Activated CD4-positive, alpha-beta T cell treated with anti-CD3 and anti-CD28 coated beads, Interleukin-2, amount 50 U/mL, for 24 hours (primary cell): ENCODE data around the gene CTCFL.
"Not testable (repeated sequence)": the region's sequence is repeated elsewhere in the genome, so short reads cannot be mapped to it uniquely, and the experiment has no call there.

Source experiments
- DNase-seq, 2 donors: peaks; one replicate each; pipeline ENCODE4 v3.0.0-alpha.2; 2020; ENCODE audit warnings: low read depth in 1 of 2, low spot score in 1 of 2

The CTCFL gene

DNA sequence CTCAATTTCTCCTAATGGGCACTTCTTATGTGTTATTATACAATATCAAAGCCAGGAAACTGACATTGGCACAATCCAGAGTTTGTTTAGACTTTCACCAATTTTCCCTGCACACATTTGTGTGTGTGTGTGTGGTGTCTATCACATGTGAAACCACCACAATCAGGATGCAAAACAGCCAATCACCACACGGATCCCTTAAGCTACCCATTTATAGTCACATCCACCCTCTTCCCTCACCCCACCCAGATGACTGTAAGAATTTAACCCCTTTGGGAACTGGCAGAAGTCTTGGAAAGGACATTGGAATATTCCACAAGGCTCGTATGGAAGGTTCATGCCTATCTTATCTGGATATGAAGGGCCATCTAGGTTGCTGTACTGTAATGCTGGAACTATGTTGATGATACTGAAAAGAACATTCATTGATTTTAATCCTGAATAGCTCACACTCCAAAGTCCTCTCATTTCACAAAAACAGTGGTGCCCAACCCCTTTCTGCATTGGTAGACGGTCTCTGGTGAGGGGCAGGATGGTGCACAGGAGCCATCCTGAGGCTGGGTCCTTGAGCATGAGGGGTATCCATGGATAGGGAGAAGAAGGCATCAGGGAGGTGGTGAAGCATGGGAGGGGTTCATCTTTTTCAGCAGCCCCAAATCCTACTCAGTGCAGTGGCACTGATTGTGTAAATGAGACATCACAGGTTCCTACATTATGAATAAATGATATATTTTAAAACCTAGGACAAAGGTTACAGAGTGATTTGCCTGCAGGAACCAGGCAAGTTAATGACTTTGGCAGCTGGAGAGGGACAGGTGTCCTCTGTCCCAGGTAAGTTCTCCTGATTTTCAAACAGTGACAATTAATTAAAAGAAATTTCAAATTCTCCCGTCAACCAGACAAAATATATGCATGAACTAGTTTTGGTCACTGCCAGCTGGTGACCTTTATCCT lies 12.1 kb upstream of the CTCFL start:
- no peak for DNase-seq

GRCh38 chr20:57536120-57536708 lies 11.3 kb upstream of the CTCFL start:
- no peak for DNase-seq

GRCh38 chr20:57535297-57535696 lies 10.4 kb upstream of the CTCFL start:
- no peak for DNase-seq

DNA sequence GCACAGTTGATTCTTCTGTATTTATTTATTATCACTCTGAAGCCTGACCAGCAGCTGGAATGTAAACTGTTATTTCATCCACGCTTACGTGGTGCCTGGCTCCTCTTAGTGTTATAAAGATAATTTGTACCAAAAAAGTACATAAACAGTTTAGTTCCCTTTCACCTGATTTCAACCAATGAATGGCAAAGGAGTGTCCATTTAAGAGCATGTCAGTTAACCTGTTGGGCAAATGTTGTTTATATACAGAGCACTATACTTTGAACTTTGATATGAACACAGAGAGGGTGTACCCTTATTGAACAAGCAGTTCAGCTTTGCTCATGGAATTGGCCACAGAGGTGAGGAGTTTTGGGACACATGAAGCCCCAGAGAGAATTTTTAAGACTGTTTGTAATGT lies 7.2 kb upstream of the CTCFL start:
- no peak for DNase-seq

DNA sequence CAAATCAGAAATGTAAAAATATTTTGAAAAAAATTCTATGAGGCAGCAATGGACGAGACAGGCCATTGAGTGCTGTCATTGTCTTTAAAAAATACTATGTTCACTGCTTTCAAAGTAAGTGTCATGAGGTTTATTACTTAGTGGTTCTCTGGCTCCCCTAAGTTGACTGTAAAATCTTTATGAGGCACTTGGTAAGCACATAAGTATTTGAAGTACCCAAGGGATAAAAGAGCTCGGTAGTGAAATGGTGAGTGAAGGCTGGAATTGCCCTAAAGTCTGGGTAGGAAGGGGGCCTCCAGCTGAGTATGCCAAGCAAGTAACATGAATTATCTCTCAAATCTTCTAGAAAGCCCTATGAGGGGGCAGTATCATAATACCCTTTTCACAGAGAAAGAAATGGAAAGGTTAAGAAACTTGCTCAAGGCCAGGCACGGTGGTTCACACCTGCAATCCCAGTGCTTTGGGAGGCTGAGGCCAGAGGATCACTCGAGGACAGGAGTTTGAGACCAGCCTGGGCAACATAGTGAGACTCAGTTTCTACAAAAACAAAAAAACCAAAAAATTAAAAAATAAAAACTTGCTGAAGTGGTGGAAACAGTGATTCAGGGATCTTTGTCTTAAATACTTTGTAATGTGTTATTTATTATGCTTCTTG lies 5.5 kb upstream of the CTCFL start:
- no peak for DNase-seq

DNA sequence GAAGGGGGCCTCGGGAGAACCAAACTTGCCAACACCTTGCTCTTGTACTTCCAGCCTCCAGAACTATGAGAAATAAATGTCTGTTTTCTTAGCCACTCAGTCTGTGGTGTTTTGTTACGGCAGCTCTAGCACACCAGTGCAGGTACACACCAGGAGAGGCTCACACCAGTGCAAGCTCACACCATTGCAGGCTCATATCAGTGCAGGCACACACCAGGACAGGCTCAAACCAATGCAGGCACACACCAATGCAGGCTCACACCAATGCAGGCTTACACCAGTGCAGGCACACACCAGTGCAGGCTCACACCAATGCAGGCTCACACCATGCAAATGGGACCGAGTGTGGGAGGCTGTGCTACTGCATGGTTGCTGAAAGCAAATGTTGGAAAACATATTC lies 4.9 kb upstream of the CTCFL start:
- no peak for DNase-seq

- no peak for DNase-seq
Observed at GRCh38 chr20:57529160-57529585, 4.2 kb upstream of the CTCFL start.

DNA sequence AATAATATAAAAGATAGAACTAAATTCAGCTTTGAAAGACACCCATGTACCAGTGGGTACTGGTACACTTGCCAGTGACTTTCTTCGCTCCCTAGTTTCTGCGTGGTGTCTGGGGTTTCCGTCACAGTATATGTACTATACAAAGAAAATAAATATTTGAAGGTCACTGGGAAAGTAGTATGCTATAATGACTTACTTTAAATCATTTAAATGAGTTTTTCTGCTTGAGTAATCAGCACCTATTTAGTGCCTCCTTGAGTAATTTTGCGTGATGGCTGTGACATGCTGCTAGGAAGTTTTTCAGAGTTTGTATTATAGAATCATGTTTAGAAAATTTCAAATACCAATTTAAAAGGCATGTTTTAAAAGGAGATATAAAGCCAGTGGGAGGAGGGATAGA lies 3.2 kb upstream of the CTCFL start:
- DNase-seq: no peak

- no peak for DNase-seq
Observed at GRCh38 chr20:57527728-57528127, 2.8 kb upstream of the CTCFL start.

GRCh38 chr20:57526885-57527460 lies 2.0 kb upstream of the CTCFL start:
- no peak for DNase-seq

- DNase-seq: no peak
Observed at GRCh38 chr20:57526087-57526884, 1.3 kb upstream of the CTCFL start.

DNA sequence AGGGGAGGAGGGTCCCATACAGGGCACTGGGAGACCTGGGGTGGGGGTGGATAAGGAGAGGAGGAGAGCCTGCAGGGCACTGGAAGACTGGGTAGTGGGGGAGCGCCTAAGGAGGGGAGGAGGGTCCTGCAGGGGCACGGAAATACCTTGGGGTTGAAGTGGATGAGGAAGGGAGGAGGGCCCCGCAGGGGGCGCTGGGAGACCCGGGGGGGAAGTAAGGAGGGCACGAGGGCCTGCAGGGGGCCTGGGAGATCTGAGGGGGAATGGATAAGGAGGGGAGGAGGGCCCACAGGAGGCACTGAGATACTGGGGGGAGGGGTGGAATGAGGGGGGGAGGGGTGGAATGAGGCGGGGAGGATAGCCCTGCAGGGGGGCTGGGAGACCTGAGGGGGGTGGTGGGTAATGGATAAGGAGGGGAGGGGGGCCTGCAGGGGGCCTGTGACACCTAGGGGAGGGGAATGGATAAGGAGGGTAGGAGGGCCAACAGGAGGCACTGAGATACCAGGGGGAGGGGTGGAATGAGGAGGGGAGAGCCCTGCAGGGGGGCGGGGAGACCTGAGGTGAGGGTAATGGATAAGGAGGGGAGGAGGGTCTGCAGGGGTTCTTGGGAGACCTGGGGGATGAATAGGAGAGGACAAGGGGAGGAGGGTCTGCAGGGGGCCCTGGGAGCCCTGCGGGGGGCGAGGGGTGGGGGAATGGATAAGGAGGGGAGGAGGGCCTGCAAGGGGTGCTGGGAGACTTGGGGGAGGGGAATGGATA lies 567 bp upstream of the CTCFL start:
- DNase-seq: no peak

DNA sequence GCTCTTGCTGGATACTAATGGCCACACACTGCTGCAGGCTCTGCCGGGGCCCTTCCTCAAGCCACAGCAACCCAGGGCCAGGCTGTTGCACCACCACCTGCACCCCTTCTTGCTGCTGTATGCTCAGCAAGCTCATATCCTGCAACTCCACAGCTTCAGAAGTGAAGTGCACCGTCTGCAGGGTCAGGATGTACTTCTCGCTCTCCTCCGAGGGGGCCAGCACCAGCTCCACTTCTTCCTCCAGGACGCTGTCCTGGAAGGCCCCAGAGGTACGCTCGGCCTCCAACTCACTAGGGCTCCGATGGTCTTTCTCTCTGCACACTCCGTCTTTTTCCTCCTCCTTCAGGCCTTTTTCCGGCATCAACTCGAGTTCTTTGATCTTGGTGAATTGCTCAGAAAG lies 1.2 kb downstream of the CTCFL start:
- no peak for DNase-seq

- DNase-seq: no peak
Observed at GRCh38 chr20:57522380-57523140, 2.4 kb downstream of the CTCFL start.

GRCh38 chr20:57517904-57518303 lies 7.0 kb downstream of the CTCFL start:
- DNase-seq: no peak

GRCh38 chr20:57514273-57514751 lies 10.6 kb downstream of the CTCFL start:
- DNase-seq: no peak

DNA sequence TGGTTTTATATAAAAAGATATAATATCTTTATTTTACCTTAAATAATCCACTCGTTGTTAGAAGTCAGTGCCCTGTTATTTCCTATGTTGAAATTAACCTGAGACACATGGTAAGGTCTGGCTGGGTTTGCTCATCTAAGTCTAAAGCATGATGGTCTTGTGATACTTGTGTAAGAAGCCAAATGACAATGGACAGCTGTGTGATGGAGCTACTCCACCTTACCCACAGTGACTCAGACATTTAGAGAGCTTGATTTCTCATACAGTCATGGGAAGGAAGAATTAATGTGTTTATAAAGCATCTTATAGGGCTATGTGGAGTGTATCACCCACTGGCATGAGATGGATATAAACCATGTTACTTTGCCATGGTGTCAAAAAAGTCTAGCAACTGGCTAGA lies 11.7 kb downstream of the CTCFL start:
- DNase-seq: no peak

- DNase-seq: no peak
Observed at GRCh38 chr20:57512432-57512831, 12.5 kb downstream of the CTCFL start.

GRCh38 chr20:57511709-57512108 lies 13.2 kb downstream of the CTCFL start:
- DNase-seq: not testable (repeated sequence)
